NK-92 (cell line): ENCODE results near the gene CXCR6.

Experiments used
- DNase-seq: peaks from one replicate; lab custom pipeline; 2025; ENCODE audit not compliant: unreplicated experiment; lab: John Stamatoyannopoulos, UW

Gene CXCR6

GRCh38 chr3:45966950-45967640 is 23.8 kb downstream of the CXCR6 start:
- no peak for DNase-seq

- no peak for DNase-seq
Measured at GRCh38 chr3:45967724-45968123, 24.5 kb downstream of the CXCR6 start.

GRCh38 chr3:45968149-45968548 is 24.9 kb downstream of the CXCR6 start:
- DNase-seq, result no peak

- no peak for DNase-seq
Measured at GRCh38 chr3:45968706-45969105, 25.4 kb downstream of the CXCR6 start.

DNA sequence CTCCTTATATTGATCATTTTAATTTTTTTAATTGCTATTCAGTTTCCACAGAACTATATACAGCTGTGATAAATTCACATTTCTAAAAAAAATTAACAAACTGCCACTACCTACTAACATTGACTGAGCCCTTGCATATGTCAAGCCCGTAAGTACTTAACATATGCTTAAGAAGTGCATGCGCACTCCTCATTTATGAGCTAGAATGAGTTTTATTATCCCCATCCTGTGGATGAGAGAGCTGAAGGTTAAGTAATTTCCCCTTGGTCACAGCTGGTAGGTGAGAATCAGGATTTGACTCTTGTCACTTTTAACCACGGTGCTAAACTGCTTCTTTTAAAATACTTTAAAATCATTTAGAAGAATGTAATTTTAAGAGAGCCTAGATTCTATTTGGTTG is 25.9 kb downstream of the CXCR6 start:
- no peak for DNase-seq

DNA sequence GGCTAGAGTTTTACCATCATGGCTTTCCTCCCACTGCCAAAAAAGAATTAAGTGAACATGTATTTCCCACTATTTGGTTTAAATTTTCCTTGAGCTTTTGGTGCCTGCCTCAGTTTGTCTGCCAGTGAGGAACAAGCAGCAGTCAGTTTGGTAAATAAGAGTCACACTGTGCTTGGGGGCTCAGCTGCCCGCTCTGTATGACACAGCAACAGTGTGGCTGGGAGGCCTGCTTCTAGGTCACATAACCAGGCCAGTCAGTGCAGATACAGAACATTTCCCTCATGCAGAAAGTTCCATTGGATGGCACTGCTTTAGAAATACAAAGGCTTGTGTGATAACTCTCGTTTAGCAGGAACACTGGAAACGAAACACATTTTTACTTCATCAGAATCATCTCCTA is 26.7 kb downstream of the CXCR6 start:
- DNase-seq, result no peak

DNA sequence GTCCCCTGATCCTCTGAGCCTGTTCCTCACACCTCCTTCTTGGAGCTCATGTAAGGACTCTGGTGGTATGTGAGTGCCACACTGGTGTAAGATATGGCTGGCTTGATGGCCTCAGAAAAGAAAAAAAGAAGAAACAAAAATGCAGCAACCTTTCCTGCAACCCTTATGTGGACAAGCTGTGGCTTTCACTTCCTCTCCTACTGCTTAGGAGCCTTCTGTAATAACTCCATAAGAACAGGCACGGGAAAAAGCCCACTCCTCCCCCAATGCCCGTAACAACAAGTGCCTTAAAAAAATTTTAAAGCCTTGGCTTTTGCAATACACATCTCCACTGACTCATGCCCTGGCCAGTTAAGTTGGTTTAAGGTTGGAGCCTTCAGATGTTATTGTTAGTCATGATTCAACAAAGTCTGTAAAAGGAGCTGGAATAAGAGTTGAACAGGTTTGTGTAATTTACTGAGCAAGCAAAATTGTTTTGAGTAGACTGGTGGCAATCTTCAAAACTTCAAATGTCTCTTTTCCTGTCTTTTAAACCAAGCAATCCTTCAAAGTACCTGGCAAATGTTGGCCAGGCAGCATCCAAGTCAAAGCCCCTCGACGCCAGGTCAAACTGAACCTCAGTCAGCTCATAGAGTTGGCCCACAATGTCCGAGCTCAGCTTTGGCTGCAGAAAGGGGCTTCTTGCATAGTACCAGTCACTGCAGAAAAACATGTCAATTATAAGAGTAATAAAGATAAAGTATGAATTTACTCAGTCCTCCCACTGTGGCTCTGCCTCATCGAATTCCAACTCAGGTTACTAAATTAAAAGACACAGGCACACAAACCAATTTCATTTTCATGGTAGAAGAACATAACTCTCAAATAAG is 29.5 kb downstream of the CXCR6 start:
- DNase-seq, result no peak

DNA sequence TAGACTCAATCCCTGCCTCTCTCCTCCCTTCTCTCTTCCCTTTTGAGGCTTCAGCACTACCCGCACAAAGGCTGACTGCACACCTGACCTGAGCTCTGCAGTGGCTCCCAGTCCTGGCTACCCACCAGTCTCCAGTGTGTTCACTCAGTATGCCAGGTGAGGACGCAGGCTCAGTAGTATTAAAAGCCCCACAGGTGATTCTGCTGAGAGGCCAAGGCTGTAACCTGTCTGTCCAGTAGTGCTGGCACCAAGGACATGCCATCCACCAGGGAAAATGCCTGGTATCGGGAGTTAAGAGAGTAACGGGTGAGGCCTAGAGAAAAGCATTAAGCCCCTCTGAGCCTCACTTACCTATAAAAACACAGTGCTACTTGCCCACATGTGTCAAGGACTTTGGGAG is 31.4 kb downstream of the CXCR6 start:
- DNase-seq, result no peak

GRCh38 chr3:45975686-45976085 is 32.4 kb downstream of the CXCR6 start:
- DNase-seq, result no peak

GRCh38 chr3:45976191-45977091 is 33.2 kb downstream of the CXCR6 start:
- DNase-seq, result no peak

DNA sequence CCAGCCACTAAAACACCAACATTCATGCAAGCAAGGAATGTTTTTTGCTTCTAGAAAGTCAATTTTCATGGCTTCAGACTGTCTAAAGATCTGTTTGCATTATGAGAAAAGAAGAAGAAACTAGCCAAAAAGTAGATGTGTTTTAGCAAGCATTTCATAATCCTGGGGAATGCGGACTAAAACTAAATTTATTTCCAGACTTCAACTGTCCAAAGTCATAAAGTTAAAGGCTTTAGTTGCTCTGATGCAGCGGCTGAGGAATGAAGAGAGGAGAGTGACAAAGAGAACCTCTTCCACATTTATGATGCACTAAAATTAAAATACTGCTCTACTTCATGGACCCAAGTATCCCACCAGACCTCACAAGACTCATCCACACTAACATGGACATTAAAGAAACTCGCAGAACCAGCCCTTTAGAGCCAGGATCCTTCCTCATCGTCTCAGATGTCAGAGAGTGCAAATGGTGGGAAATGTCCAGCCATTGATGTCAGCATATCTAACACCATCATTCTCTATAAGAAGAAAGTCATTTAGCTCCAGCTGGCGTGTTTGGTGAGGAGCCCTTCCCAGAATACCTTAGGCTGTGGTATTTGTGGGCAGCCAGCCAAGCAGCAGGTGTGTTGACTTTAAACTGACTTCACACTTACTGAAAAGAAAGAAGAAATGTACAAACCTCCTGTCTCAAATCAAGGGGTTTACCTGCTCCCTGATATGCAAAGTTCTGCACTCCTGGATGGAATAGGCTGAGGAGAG is 34.9 kb downstream of the CXCR6 start:
- DNase-seq, result no peak

DNA sequence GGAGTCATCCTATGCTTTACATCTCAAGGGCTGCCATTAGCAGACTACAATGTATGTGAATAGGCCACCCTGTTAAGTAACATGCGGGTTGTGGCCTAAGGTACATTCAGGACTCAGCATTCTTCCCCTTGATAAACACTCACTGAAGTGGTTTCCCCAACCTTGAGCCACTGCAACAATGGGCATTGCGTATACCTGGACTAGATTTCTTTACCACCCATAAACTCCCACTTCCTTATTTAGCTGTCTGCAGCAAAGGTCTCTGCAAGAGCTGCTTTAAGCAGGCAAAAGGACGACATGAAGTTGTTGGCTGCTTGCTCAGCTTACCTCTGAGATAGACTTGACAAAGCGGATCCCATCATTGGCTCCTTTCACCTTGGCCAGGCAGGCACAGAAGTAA is 36.1 kb downstream of the CXCR6 start:
- DNase-seq, result no peak

- DNase-seq, result no peak
Measured at GRCh38 chr3:45980229-45980813, 37.1 kb downstream of the CXCR6 start.

DNA sequence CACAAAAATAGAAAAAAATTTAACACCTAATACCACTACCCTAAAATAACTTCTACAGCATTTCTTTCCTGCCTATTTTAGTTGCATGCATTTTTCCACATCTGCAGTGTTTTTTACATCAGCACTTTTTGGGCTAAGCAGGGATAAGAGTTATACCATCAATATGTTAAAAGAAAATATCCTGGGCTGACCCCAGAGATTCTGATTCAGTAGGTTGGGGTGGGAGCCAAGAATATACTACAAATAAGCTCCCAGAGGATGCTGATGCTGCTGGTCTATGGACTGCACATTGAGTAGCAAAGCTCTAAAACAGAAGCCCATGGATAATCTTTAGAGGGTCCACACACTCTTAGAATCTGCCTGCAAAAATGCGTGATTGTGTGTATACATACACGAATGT is 37.6 kb downstream of the CXCR6 start:
- no peak for DNase-seq

DNA sequence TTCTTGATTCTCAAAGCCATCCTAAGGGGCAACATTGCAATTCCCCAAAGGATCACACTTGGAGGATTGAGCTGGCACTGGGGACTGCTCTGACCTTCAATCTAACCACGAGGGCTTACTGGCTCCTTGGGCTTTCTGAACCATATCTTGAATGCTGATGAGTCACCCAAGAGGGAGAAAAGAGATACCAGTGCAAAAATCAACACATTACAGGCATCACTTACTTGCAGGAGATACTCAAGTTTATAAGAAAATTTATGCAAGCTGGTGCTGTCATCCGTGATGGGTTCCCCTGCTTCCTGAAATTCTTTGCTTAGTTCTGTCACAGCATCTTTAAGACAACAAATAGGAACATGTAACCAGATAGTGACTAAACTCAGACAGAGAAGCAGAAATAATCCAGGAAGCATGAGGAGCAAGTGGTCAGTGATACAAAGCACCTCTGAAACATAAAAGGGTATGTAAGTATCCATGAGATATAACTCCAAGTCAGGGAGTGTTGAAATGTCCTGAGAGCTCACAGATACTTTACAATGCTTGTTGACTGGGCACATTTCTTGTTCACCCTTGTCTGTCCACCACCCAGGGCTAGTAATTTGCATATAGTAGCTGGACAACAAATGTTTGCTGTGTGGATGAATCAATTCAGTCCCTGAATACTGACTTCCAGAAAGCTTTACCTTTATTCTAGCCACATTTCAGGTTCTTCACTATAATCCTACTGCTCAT is 38.2 kb downstream of the CXCR6 start:
- DNase-seq, result no peak

DNA sequence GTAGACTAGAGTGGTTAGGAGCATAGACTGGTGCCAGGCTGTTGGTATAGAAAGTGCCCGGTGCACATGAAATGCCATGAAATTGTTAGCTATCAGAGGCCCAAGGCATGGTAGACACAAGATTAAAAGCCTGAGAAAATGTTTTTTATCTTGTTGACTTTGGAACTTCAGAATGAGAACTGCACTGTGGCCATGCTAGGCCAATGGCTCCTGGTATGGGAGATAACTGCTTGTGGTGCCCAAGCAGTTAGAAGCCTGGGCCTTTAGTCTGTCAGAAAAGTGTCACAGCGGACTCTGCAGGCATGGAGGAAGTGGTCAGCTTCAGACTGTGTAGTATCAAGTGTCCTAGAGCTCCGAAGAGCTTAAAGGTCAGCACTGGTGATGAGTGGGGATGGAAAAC is 40.5 kb downstream of the CXCR6 start:
- no peak for DNase-seq

DNA sequence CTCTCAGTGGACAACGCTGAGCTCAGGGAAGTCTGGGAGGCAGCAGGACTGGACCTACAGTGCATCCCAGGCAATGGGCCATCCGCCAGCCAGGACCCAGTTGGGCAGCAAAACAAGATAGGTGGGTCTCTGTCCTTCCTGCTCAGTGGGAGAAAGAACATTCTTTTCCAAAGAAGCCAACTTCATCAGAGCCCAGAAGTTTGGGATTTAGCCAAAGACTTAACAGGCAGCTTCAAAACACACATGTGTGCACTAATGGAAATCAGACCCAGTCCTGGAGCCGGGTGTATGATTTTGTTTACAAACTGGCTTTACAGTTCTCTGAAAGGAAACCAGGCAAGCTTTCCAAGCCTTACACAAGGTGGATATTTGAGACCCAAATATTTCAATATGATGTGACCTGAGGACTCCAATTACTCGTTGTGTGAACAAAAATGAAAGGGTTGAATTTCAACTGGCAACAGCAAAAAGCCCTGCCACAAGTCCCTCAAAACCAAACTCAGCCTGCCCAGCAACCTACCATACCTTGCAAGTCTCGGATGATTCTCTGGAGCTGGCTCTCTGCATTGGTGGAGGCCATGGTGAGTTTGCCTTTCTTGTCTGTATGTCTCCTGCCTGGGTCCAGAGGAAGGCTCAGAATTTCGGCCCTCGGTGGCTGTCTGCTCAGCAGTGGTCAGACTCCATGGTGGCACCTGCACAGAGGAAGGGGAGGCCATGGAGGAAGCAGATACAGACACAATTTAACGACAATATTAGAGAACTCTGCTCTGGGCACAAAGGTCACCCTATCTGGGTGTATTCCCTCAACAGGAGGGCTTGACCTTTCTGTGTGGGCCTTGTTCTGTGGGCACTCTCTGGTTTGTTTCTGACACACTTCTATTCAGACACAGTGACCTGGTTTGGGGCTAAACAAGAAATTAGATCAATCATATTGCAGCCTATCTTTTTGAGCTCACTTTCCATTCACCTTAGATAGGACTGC is 41.4 kb downstream of the CXCR6 start:
- DNase-seq, result no peak

- DNase-seq, result no peak
Measured at GRCh38 chr3:45985532-45986302, 42.5 kb downstream of the CXCR6 start.
